ENCODE results near the gene CYTL1. TPM values are rescaled to one million over a fixed set of nuclear protein-coding genes. Genes with fewer than 3 reads are reported as not detected.

The CYTL1 gene
- total and polyA plus RNA-seq, 2 of the 13 experiments (the other 11 are each of a cell fraction or from before 2014, with no cell fraction given), result not detected

- in situ Hi-C loops (cut with HindIII; ENCODE audit: extremely low pct_ligation_motif_present, low pct_unique_long_range_greater_than_20kb) (no loop called here), intact Hi-C loops (cut with micrococcal nuclease; ENCODE audit: unreplicated experiment) (no loop called here)
- FAIRE-seq, result no peak
- WGBS (ENCODE audit: low lambda C conversion rate), result 0% methylated on average over 3 of the region's 3 CpGs
- no peaks in the 10 kb centered on the region for H4K20me1 ChIP-seq (ENCODE audit: insufficient read depth, low read length)
- TF ChIP-seq ZNF24 (IDR thresholded peaks at IDR 0.05), result no peak
- no peak for TF ChIP-seq ZNF335 (CRISPR knock-in tag; IDR thresholded peaks at IDR 0.05)
- no peak for TF ChIP-seq E2F2 (CRISPR knock-in tag; IDR thresholded peaks at IDR 0.05; ENCODE audit: borderline replicate concordance)
- TF ChIP-seq ADNP (CRISPR knock-in tag; IDR thresholded peaks at IDR 0.05), result no peak
- TF ChIP-seq ZNF138 (CRISPR knock-in tag; IDR thresholded peaks at IDR 0.05; ENCODE audit: low read depth), result no peak
- TF ChIP-seq CHCHD3 (CRISPR knock-in tag; IDR thresholded peaks at IDR 0.05), result no peak
- TF ChIP-seq ZKSCAN1 (IDR thresholded peaks at IDR 0.05; ENCODE audit: low read length), result no peak
- no peak for TF ChIP-seq ZMAT5 (CRISPR knock-in tag; IDR thresholded peaks at IDR 0.05; ENCODE audit: borderline replicate concordance, low read depth)
- TF ChIP-seq STAT6 (CRISPR knock-in tag; IDR thresholded peaks at IDR 0.05; ENCODE audit: borderline replicate concordance), result no peak
- TF ChIP-seq TAF1 (CRISPR knock-in tag; IDR thresholded peaks at IDR 0.05), result no peak
- TF ChIP-seq, protein P1, sequence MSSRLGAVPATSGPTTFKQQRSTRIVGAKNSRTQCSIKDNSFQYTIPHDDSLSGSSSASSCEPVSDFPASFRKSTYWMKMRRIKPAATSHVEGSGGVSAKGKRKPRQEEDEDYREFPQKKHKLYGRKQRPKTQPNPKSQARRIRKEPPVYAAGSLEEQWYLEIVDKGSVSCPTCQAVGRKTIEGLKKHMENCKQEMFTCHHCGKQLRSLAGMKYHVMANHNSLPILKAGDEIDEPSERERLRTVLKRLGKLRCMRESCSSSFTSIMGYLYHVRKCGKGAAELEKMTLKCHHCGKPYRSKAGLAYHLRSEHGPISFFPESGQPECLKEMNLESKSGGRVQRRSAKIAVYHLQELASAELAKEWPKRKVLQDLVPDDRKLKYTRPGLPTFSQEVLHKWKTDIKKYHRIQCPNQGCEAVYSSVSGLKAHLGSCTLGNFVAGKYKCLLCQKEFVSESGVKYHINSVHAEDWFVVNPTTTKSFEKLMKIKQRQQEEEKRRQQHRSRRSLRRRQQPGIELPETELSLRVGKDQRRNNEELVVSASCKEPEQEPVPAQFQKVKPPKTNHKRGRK (CRISPR knock-in tag; IDR thresholded peaks at IDR 0.05), result no peak
- TF ChIP-seq HNRNPLL (IDR thresholded peaks at IDR 0.05; ENCODE audit: low read depth, low read length, poor library complexity, severe bottlenecking), result no peak
- no peak for TF ChIP-seq PHF21A (CRISPR knock-in tag; IDR thresholded peaks at IDR 0.05)
- no peak for TF ChIP-seq DPF2 (CRISPR knock-in tag; IDR thresholded peaks at IDR 0.05; ENCODE audit: borderline replicate concordance, low read depth)
- no peak for TF ChIP-seq RBAK (CRISPR knock-in tag; IDR thresholded peaks at IDR 0.05)
- no peak for TF ChIP-seq ZNF383 (CRISPR knock-in tag; IDR thresholded peaks at IDR 0.05; ENCODE audit: borderline replicate concordance)
- TF ChIP-seq ZNF34 (CRISPR knock-in tag; IDR thresholded peaks at IDR 0.05; ENCODE audit: borderline replicate concordance), result no peak
- H3K36me3 ChIP-seq (replicated peaks in 1 of 2; ENCODE audit: control insufficient read depth in 1 of 2, insufficient read depth in 2 of 2, low read length in 2 of 2), result no peaks in the 10 kb centered on the region
- H3K9me3 ChIP-seq (ENCODE audit: low read length), result no peaks in the 10 kb centered on the region
- no peak for ATAC-seq
- no peak overlapping the region for H3K9ac ChIP-seq (ENCODE audit: insufficient read depth, low read depth, low read length)
- no peak overlapping the region for H3K27ac ChIP-seq (ENCODE audit: extremely low read length, insufficient read depth, low read length)
- no peak overlapping the region for H2AFZ ChIP-seq (ENCODE audit: low read length)
- no peaks in the 10 kb centered on the region for H3K4me1 ChIP-seq (ENCODE audit: insufficient read depth, low read length)
- no peaks in the 10 kb centered on the region for H3K79me2 ChIP-seq (ENCODE audit: insufficient read depth, low read length)
- H3K27me3 ChIP-seq (ENCODE audit: control insufficient read depth in 1 of 2, insufficient read depth in 2 of 2, low read length in 2 of 2), result peaks cover 0 to 4% of the 10 kb centered on the region in 2 experiments; a peak in 2 of 5 replicates
- H3K4me2 ChIP-seq (ENCODE audit: low read depth, low read length), result no peak overlapping the region
- H3K4me3 ChIP-seq (replicated peaks in 1 of 3; ENCODE audit: insufficient read depth in 1 of 3, low read depth in 2 of 3, low read length in 3 of 3), result no peak overlapping the region
- no peak for DNase-seq (ENCODE audit: low spot score)
- no TSS peak for BruUV-seq (replicated peaks)
- POLR2A ChIA-PET, result no interaction called here
- CTCF ChIA-PET (ENCODE audit: low intra/inter-chr PET ratio, low total read pairs), result no interaction called here
Measured at GRCh38 chr4:5044341-5044740, 25.1 kb upstream of the CYTL1 start.
